ENCODE results near the gene DNAJC13. TPM values are rescaled to one million over a fixed set of nuclear protein-coding genes. Genes with fewer than 3 reads are reported as not detected.

The DNAJC13 gene
- total RNA-seq, 2 donors from 2014 or later: 39.4 to 40.5 TPM

GRCh38 chr3:132543011-132543739 lies 125.9 kb downstream of the DNAJC13 start:
- Histone ChIP-seq H3K9ac (ENCODE audit: extremely low read depth, low read length, poor library complexity, severe bottlenecking) (no peak overlapping the region), H3K4me3 (ENCODE audit: low read length) (no peak overlapping the region), H3K36me3 (ENCODE audit: control insufficient read depth, insufficient read depth, low read length) (peaks cover 28% of the 10 kb centered on the region), H3K27ac (ENCODE audit: low read depth, low read length) (no peak overlapping the region), H3K9me3 (ENCODE audit: control insufficient read depth, low read length) (no peaks in the 10 kb centered on the region), H3K4me1 (ENCODE audit: control insufficient read depth, insufficient read depth, low read length) (peaks cover 9% of the 10 kb centered on the region), H3K27me3 (ENCODE audit: control insufficient read depth, insufficient read depth, low read length, poor library complexity, severe bottlenecking) (no peaks in the 10 kb centered on the region)
- Mint-ChIP-seq H3K36me3 (ENCODE audit: low read depth) (peaks cover 23% of the 10 kb centered on the region), H3K9me3 (peaks cover 1% of the 10 kb centered on the region), H3K27ac (no peak overlapping the region), H3K27me3 (ENCODE audit: insufficient read depth) (no peaks in the 10 kb centered on the region), H3K4me1 (peaks cover 8% of the 10 kb centered on the region), H3K4me3 (no peak overlapping the region)
- DNase-seq: no peak
- 89 to 98% methylated on average over 1 to 2 of the region's 2 CpGs for WGBS, 2 experiments (ENCODE audit: insufficient coverage in 1 of 2, insufficient read length in 1 of 2)
- TF ChIP-seq, protein P1, sequence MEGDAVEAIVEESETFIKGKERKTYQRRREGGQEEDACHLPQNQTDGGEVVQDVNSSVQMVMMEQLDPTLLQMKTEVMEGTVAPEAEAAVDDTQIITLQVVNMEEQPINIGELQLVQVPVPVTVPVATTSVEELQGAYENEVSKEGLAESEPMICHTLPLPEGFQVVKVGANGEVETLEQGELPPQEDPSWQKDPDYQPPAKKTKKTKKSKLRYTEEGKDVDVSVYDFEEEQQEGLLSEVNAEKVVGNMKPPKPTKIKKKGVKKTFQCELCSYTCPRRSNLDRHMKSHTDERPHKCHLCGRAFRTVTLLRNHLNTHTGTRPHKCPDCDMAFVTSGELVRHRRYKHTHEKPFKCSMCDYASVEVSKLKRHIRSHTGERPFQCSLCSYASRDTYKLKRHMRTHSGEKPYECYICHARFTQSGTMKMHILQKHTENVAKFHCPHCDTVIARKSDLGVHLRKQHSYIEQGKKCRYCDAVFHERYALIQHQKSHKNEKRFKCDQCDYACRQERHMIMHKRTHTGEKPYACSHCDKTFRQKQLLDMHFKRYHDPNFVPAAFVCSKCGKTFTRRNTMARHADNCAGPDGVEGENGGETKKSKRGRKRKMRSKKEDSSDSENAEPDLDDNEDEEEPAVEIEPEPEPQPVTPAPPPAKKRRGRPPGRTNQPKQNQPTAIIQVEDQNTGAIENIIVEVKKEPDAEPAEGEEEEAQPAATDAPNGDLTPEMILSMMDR (conservative IDR thresholded peaks at IDR 0.05): no peak

DNA sequence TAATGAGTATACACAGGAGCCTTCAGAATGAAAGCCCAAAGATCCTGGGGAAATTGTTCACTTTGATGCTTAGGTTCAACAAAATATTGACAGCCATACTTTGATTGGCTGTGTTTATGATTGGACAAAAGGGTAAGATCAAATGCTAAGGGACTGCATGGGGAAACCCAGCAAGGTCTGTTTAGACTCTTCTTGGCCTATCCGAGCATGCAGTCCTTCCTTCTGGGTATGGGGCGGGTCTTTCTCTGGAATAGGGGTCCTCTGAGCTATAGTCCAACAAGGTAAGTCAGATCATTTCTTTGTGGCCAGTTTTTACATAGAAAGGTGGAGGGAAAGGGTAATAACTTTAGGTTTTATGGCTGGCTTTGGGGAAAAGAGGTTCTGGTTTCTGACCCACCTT lies 126.8 kb downstream of the DNAJC13 start:
- TF ChIP-seq, protein P1 (conservative IDR thresholded peaks at IDR 0.05): no peak
- Histone ChIP-seq H3K4me1 (ENCODE audit: control insufficient read depth, insufficient read depth, low read length) (peaks cover 9% of the 10 kb centered on the region), H3K4me3 (ENCODE audit: low read length) (no peak overlapping the region), H3K27ac (ENCODE audit: low read depth, low read length) (no peak overlapping the region), H3K9me3 (ENCODE audit: control insufficient read depth, low read length) (no peaks in the 10 kb centered on the region), H3K36me3 (ENCODE audit: control insufficient read depth, insufficient read depth, low read length) (peaks cover 19% of the 10 kb centered on the region), H3K9ac (ENCODE audit: extremely low read depth, low read length, poor library complexity, severe bottlenecking) (no peak overlapping the region), H3K27me3 (ENCODE audit: control insufficient read depth, insufficient read depth, low read length, poor library complexity, severe bottlenecking) (no peaks in the 10 kb centered on the region)
- 97 to 100% methylated on average over 2 of the region's 2 CpGs for WGBS, 2 experiments (ENCODE audit: insufficient coverage in 1 of 2, insufficient read length in 1 of 2)
- no peaks in the 10 kb centered on the region for H3K27me3 Mint-ChIP-seq (ENCODE audit: insufficient read depth)
- H3K27ac Mint-ChIP-seq: peak overlapping the region; percentile 33
- H3K36me3 Mint-ChIP-seq (ENCODE audit: low read depth): peaks cover 17% of the 10 kb centered on the region
- H3K9me3 Mint-ChIP-seq: peaks cover 3% of the 10 kb centered on the region
- no peak for DNase-seq
- peaks cover 8% of the 10 kb centered on the region for H3K4me1 Mint-ChIP-seq
- H3K4me3 Mint-ChIP-seq: no peak overlapping the region

DNA sequence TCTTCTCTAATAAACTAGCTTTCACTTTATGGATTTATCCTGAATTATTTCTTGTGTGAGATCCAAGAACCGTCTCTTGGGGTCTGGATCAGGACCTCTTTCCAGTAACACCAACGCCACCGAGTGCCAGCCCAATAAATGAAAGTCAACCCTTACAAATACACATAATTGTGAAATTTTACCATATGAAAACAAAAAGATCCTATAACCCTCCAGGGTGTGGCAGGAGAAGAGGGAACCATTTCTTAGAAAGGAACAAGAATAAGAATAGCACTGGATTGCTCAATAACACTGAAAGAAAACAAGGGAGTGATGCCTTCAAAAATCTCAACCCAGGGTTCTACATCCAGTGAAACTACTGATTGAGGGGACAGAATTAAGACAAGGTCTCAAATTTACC lies 128.2 kb downstream of the DNAJC13 start:
- Histone ChIP-seq H3K27ac (ENCODE audit: low read depth, low read length) (no peak overlapping the region), H3K36me3 (ENCODE audit: control insufficient read depth, insufficient read depth, low read length) (peaks cover 5% of the 10 kb centered on the region), H3K9me3 (ENCODE audit: control insufficient read depth, low read length) (no peaks in the 10 kb centered on the region), H3K4me3 (ENCODE audit: low read length) (no peak overlapping the region), H3K9ac (ENCODE audit: extremely low read depth, low read length, poor library complexity, severe bottlenecking) (no peak overlapping the region), H3K27me3 (ENCODE audit: control insufficient read depth, insufficient read depth, low read length, poor library complexity, severe bottlenecking) (no peaks in the 10 kb centered on the region), H3K4me1 (ENCODE audit: control insufficient read depth, insufficient read depth, low read length) (peaks cover 3% of the 10 kb centered on the region)
- WGBS, 2 experiments (ENCODE audit: insufficient coverage in 1 of 2, insufficient read length in 1 of 2): 94% methylated on average over 3 of the region's 3 CpGs; no CpG with 5 or more reads in 1 of the 2 experiments
- Mint-ChIP-seq H3K27ac (no peak overlapping the region), H3K4me3 (no peak overlapping the region), H3K36me3 (ENCODE audit: low read depth) (peaks cover 9% of the 10 kb centered on the region), H3K9me3 (peaks cover 3% of the 10 kb centered on the region), H3K4me1 (no peaks in the 10 kb centered on the region), H3K27me3 (ENCODE audit: insufficient read depth) (no peaks in the 10 kb centered on the region)
- DNase-seq: no peak
- TF ChIP-seq, protein P1 (conservative IDR thresholded peaks at IDR 0.05): no peak

All from endodermal cell (in vitro differentiated cells).